SK-MEL-5 (cell line): Measurements from ENCODE around the gene NOS1AP. TPM values are rescaled to one million over a fixed set of nuclear protein-coding genes. Genes with fewer than 3 reads are reported as not detected.
A peak's percentile ranks its signal among the peaks of the same experiment; 100 is the strongest.

Experiments
- DNase-seq: peaks from one replicate; pipeline ENCODE4 v3.0.0-alpha.2; 2016; ENCODE audit warnings: low read depth, low spot score
- in situ Hi-C: cut with HindIII; loops from 2 replicates; pipeline ENCODE4 v1.10.0; 2016; ENCODE audit warnings: low sequenced_read_pairs, high pct_unique_total_duplicates, low pct_unique_long_range_greater_than_20kb
- total RNA-seq: library from RNA; depleted of rRNA; stranded (reverse); fragments of >200 nt; shearing (Covaris generic); gene quantifications from 2 replicates; pipeline ENCODE4 v1.2.3, GENCODE V29; 2014

NOS1AP gene
- total RNA-seq, 1 experiment from 2014 or later, result 0.29 TPM

GRCh38 chr1:162364498-162364897 is 295.0 kb downstream of the NOS1AP start:
- in situ Hi-C loops, result no loop called here
- DNase-seq, result no peak

- DNase-seq, result no peak
- in situ Hi-C loops, result no loop called here
Observed at GRCh38 chr1:162365284-162366020, 296.0 kb downstream of the NOS1AP start.

GRCh38 chr1:162366149-162366548 is 296.7 kb downstream of the NOS1AP start:
- no peak for DNase-seq
- in situ Hi-C loops, result no loop called here

- no peak for DNase-seq
- in situ Hi-C loops, result no loop called here
Observed at GRCh38 chr1:162366671-162367070, 297.2 kb downstream of the NOS1AP start.

- no peak for DNase-seq
- in situ Hi-C loops, result no loop called here
Observed at GRCh38 chr1:162367073-162367472, 297.6 kb downstream of the NOS1AP start.

GRCh38 chr1:162367772-162368171 is 298.3 kb downstream of the NOS1AP start:
- in situ Hi-C loops, result no loop called here
- DNase-seq, result no peak

- DNase-seq, result no peak
- in situ Hi-C loops, result no loop called here
Observed at GRCh38 chr1:162368451-162368850, 299.0 kb downstream of the NOS1AP start.

GRCh38 chr1:162369571-162369970 is 300.1 kb downstream of the NOS1AP start:
- DNase-seq, result no peak
- in situ Hi-C loops, result no loop called here

GRCh38 chr1:162370161-162370560 is 300.7 kb downstream of the NOS1AP start:
- in situ Hi-C loops, result no loop called here
- DNase-seq, result no peak

GRCh38 chr1:162370721-162371120 is 301.2 kb downstream of the NOS1AP start:
- in situ Hi-C loops, result no loop called here
- DNase-seq, result no peak

GRCh38 chr1:162371611-162372010 is 302.1 kb downstream of the NOS1AP start:
- DNase-seq, result no peak
- in situ Hi-C loops, result no loop called here

GRCh38 chr1:162372159-162373071 is 302.9 kb downstream of the NOS1AP start:
- no peak for DNase-seq
- in situ Hi-C loops, result no loop called here

- DNase-seq, result no peak
- in situ Hi-C loops, result no loop called here
Observed at GRCh38 chr1:162373072-162373427, 303.6 kb downstream of the NOS1AP start.

GRCh38 chr1:162373541-162374260 is 304.2 kb downstream of the NOS1AP start:
- DNase-seq, result no peak

GRCh38 chr1:162374406-162374805 is 304.9 kb downstream of the NOS1AP start:
- in situ Hi-C loops, result no loop called here
- no peak for DNase-seq

More at GRCh38 chr1:162373541-162374260, 304.2 kb downstream of the NOS1AP start:
- in situ Hi-C loops, result no loop called here

GRCh38 chr1:162375463-162375862 is 306.0 kb downstream of the NOS1AP start:
- DNase-seq, result no peak
- in situ Hi-C loops, result no loop called here

- in situ Hi-C loops, result no loop called here
- DNase-seq, result peak; percentile 69
Observed at GRCh38 chr1:162376691-162377090, 307.2 kb downstream of the NOS1AP start, which contains the start of gene SPATA46. Gene SPATA46, minus strand, starts transcription at chr1:162376854. Its CDS starts 64 bp downstream, at chr1:162376790.
